ENCODE results near the gene RBFOX2. TPM values are rescaled to one million over a fixed set of nuclear protein-coding genes. Genes with fewer than 3 reads are reported as not detected.

Gene RBFOX2
- total and polyA plus RNA-seq, 2 donors (not counting 1 experiment from before 2014, with no cell fraction given), result not detected

GRCh38 chr22:36009085-36009484 lies 19.5 kb downstream of the RBFOX2 start:
- intact Hi-C loops (cut with micrococcal nuclease), result no loop called here
- Histone ChIP-seq H3K9me3 (ENCODE audit: control extremely low read depth in 1 of 3, control insufficient read depth in 2 of 3, insufficient read depth in 1 of 3, low read length in 2 of 3) (no peaks in the 10 kb centered on the region), H3K36me3 (replicated peaks in 1 of 2; ENCODE audit: control extremely low read depth in 1 of 2, control insufficient read depth in 1 of 2, extremely low read depth in 1 of 2, insufficient read depth in 2 of 2, low read length in 1 of 2) (no peaks in the 10 kb centered on the region), H3K9ac (ENCODE audit: low read length) (no peak overlapping the region), H3K4me3 (ENCODE audit: control extremely low read depth in 1 of 5, extremely low read depth in 1 of 5, insufficient read depth in 1 of 5, low read depth in 2 of 5, low read length in 4 of 5) (no peak overlapping the region), H2AFZ (ENCODE audit: insufficient read depth, low read depth, low read length, poor library complexity, severe bottlenecking) (no peak overlapping the region), H3K79me2 (ENCODE audit: control insufficient read depth, insufficient read depth, low read length) (no peaks in the 10 kb centered on the region), H3K4me2 (replicated peaks; ENCODE audit: low read depth, low read length, poor library complexity, severe bottlenecking) (no peak overlapping the region), H3K27me3 (replicated peaks in 1 of 4; ENCODE audit: control extremely low read depth in 1 of 4, control insufficient read depth in 3 of 4, insufficient read depth in 4 of 4, low read length in 3 of 4) (peaks cover 0 to 36% (median 20%) of the 10 kb centered on the region in 4 experiments), H3K27ac (ENCODE audit: low read length in 2 of 2) (no peak overlapping the region), H4K20me1 (ENCODE audit: control insufficient read depth, insufficient read depth, low read length, poor library complexity, severe bottlenecking) (no peaks in the 10 kb centered on the region), H3K4me1 (ENCODE audit: control insufficient read depth in 2 of 2, insufficient read depth in 2 of 2, low read length in 2 of 2) (no peaks in the 10 kb centered on the region)
- peaks cover 60% of the 10 kb centered on the region for H3K27me3 Mint-ChIP-seq
- TF ChIP-seq EZH2 (IDR thresholded peaks at IDR 0.05; ENCODE audit: borderline replicate concordance, insufficient read depth, low read depth, low read length, poor library complexity, severe bottlenecking), result no peak
- no peak for TF ChIP-seq CTCF (IDR thresholded peaks at IDR 0.05)
- 100% methylated on average over 3 of the region's 3 CpGs for WGBS (ENCODE audit: insufficient coverage)
- ChIA-PET CTCF (no interaction called here), POLR2A (no interaction called here)
- no peaks in the 10 kb centered on the region for H3K4me1 Mint-ChIP-seq
- H3K27ac Mint-ChIP-seq, result no peak overlapping the region
- H3K4me3 Mint-ChIP-seq, result no peak overlapping the region
- peaks cover 3% of the 10 kb centered on the region for H3K9me3 Mint-ChIP-seq (ENCODE audit: insufficient read depth)
- DNase-seq (no peak), ATAC-seq (ENCODE audit: low read depth) (no peak)

- 95% methylated on average over 3 of the region's 3 CpGs for WGBS (ENCODE audit: insufficient coverage)
- no peaks in the 10 kb centered on the region for H3K36me3 ChIP-seq (replicated peaks in 1 of 2; ENCODE audit: control extremely low read depth in 1 of 2, control insufficient read depth in 1 of 2, extremely low read depth in 1 of 2, insufficient read depth in 2 of 2, low read length in 1 of 2)
- peaks cover 3% of the 10 kb centered on the region for H3K9me3 Mint-ChIP-seq (ENCODE audit: insufficient read depth)
- H3K27me3 ChIP-seq (replicated peaks in 1 of 4; ENCODE audit: control extremely low read depth in 1 of 4, control insufficient read depth in 3 of 4, insufficient read depth in 4 of 4, low read length in 3 of 4), result peaks cover 0 to 36% (median 19%) of the 10 kb centered on the region in 4 experiments
- H3K4me3 ChIP-seq (ENCODE audit: control extremely low read depth in 1 of 5, extremely low read depth in 1 of 5, insufficient read depth in 1 of 5, low read depth in 2 of 5, low read length in 4 of 5), result no peak overlapping the region
- H3K4me1 Mint-ChIP-seq, result no peaks in the 10 kb centered on the region
- H3K4me1 ChIP-seq (ENCODE audit: control insufficient read depth in 2 of 2, insufficient read depth in 2 of 2, low read length in 2 of 2), result no peaks in the 10 kb centered on the region
- H4K20me1 ChIP-seq (ENCODE audit: control insufficient read depth, insufficient read depth, low read length, poor library complexity, severe bottlenecking), result no peaks in the 10 kb centered on the region
- ATAC-seq (ENCODE audit: low read depth) (no peak), DNase-seq (no peak)
- H3K27ac Mint-ChIP-seq, result no peak overlapping the region
- H3K4me2 ChIP-seq (replicated peaks; ENCODE audit: low read depth, low read length, poor library complexity, severe bottlenecking), result no peak overlapping the region
- no peak for TF ChIP-seq EZH2 (IDR thresholded peaks at IDR 0.05; ENCODE audit: borderline replicate concordance, insufficient read depth, low read depth, low read length, poor library complexity, severe bottlenecking)
- TF ChIP-seq CTCF (IDR thresholded peaks at IDR 0.05), result no peak
- intact Hi-C loops (cut with micrococcal nuclease), result no loop called here
- H3K27ac ChIP-seq (ENCODE audit: low read length in 2 of 2), result no peak overlapping the region
- H3K9me3 ChIP-seq (ENCODE audit: control extremely low read depth in 1 of 3, control insufficient read depth in 2 of 3, insufficient read depth in 1 of 3, low read length in 2 of 3), result no peaks in the 10 kb centered on the region
- no peak overlapping the region for H3K9ac ChIP-seq (ENCODE audit: low read length)
- POLR2A ChIA-PET, result no interaction called here
- no peak overlapping the region for H3K4me3 Mint-ChIP-seq
- H2AFZ ChIP-seq (ENCODE audit: insufficient read depth, low read depth, low read length, poor library complexity, severe bottlenecking), result no peak overlapping the region
- no peaks in the 10 kb centered on the region for H3K79me2 ChIP-seq (ENCODE audit: control insufficient read depth, insufficient read depth, low read length)
- H3K27me3 Mint-ChIP-seq, result peaks cover 62% of the 10 kb centered on the region
- CTCF ChIA-PET, result no interaction called here
Observed at GRCh38 chr22:36008565-36008964, 20.1 kb downstream of the RBFOX2 start.

All from B cell (primary cell).